GM12878 (cell line): ENCODE data around the gene PPIA. TPM values are rescaled to one million over a fixed set of nuclear protein-coding genes. Genes with fewer than 3 reads are reported as not detected.

Source experiments
- ATAC-seq: fragments of 200-7000 bp; cut with Tn5 transposase; 3 replicates; pipeline ENCODE4 v1.9.1; 2020; ENCODE audit warnings: mild to moderate bottlenecking, moderate library complexity
- BruUV-seq: library from RNA; stranded (reverse); fragments of 400-500 nt; replicated peaks from 2 replicates; lab custom pipeline; 2021; lab: Mats Ljungman, UMichigan
- CTCF ChIA-PET: fragments of 300-600 bp; sonication (Branson Sonifier 250); formaldehyde crosslinking; extraction: SDS; loops from one replicate; lab custom pipeline; 2021; ENCODE audit warnings: inconsistent platforms; lab: Yijun Ruan, JAX
- POLR2A ChIA-PET: fragments of 350-600 bp; formaldehyde crosslinking; extraction: SDS; loops from one replicate; lab custom pipeline; 2021; ENCODE audit warnings: inconsistent platforms; lab: Charles Lee
- RAD21 ChIA-PET: fragments of 300-600 bp; sonication (Branson Sonifier 250); formaldehyde crosslinking; loops from one replicate; lab custom pipeline; 2023; ENCODE audit warnings: antibody characterized with exemption; ENCODE audit not compliant: unreplicated experiment; lab: Charles Lee
- SMC1A ChIA-PET: fragments of 300-600 bp; sonication (Branson Sonifier 250); formaldehyde crosslinking; loops from one replicate; lab custom pipeline; 2023; ENCODE audit not compliant: unreplicated experiment, uncharacterized antibody; lab: Charles Lee
- DNase-seq: peaks from one replicate; pipeline ENCODE4 v3.0.0-alpha.2; 2011; ENCODE audit warnings: low read depth, low spot score
- FAIRE-seq: peaks from 3 replicates; lab custom pipeline; 2011; peaks lifted over from hg19 to GRCh38; lab: Jason Lieb, UNC
- H2AFZ ChIP-seq: 2 replicates; pipeline ENCODE4 v1.6.0; 2011; ENCODE audit warnings: low read depth, low read length, control low read depth; ENCODE audit not compliant: control insufficient read depth
- H3K27ac ChIP-seq: 2 replicates; pipeline ENCODE4 v1.5.1; 2011; ENCODE audit warnings: control low read depth; ENCODE audit not compliant: control insufficient read depth, insufficient read depth
- H3K27me3 ChIP-seq, 2 experiments: replicated peaks in 1 of 2; 2 replicates each; pipeline versions ENCODE4 v1.6.0 to v1.6.1; 2011; ENCODE audit warnings: low read length in 1 of 2; ENCODE audit not compliant: control insufficient read depth in 2 of 2, insufficient read depth in 2 of 2
- H3K36me3 ChIP-seq, 2 experiments: 2 replicates each; pipeline ENCODE4 v1.5.1; 2011; ENCODE audit warnings: low read length in 1 of 2; ENCODE audit not compliant: control insufficient read depth in 2 of 2, insufficient read depth in 2 of 2
- H3K4me1 ChIP-seq: 2 replicates; pipeline ENCODE4 v1.6.1; 2011; ENCODE audit warnings: mild to moderate bottlenecking, low read length, moderate library complexity, mixed read lengths; ENCODE audit not compliant: control insufficient read depth, insufficient read depth
- H3K4me2 ChIP-seq: 2 replicates; pipeline ENCODE4 v1.6.0; 2011; ENCODE audit warnings: control low read depth; ENCODE audit not compliant: control insufficient read depth, insufficient read depth
- H3K4me3 ChIP-seq: fragments of 200-600 bp; sonication (generic); 2 replicates; pipeline ENCODE4 v1.5.1; 2016
- H3K79me2 ChIP-seq: 2 replicates; pipeline ENCODE4 v1.6.0; 2011; ENCODE audit warnings: low read length; ENCODE audit not compliant: control insufficient read depth, insufficient read depth
- H3K9ac ChIP-seq: 2 replicates; pipeline ENCODE4 v1.8.0; 2011; ENCODE audit warnings: low read length, control low read depth, mixed read lengths; ENCODE audit not compliant: control insufficient read depth, insufficient read depth
- H3K9me3 ChIP-seq: replicated peaks from 3 replicates; pipeline ENCODE4 v1.5.1; 2011; ENCODE audit warnings: mild to moderate bottlenecking, low read length; ENCODE audit not compliant: control insufficient read depth, insufficient read depth
- H4K20me1 ChIP-seq: 2 replicates; pipeline ENCODE4 v1.6.0; 2011; ENCODE audit not compliant: control insufficient read depth, insufficient read depth
- ESRRA ChIP-seq: IDR thresholded peaks from 2 replicates; pipeline ENCODE4 v1.6.1; 2012; ENCODE audit warnings: mild to moderate bottlenecking, low read length, improper control_type of control experiment
- NFYA ChIP-seq: IDR thresholded peaks from 2 replicates; pipeline ENCODE4 v1.6.1; 2011; ENCODE audit warnings: low read depth, mild to moderate bottlenecking, low read length, improper control_type of control experiment, borderline replicate concordance
- POLR2A ChIP-seq: IDR thresholded peaks from 2 replicates; pipeline ENCODE4 v1.6.1; 2011; ENCODE audit warnings: low read depth, mild to moderate bottlenecking, low read length
- RAD51 ChIP-seq: fragments of 450-650 bp; IDR thresholded peaks from 2 replicates; pipeline ENCODE4 v1.6.1; 2016; ENCODE audit warnings: moderate library complexity, mild to moderate bottlenecking, inconsistent platforms
- SIX5 ChIP-seq: IDR thresholded peaks from 2 replicates; pipeline ENCODE4 v1.6.1; 2011; ENCODE audit warnings: mild to moderate bottlenecking, low read depth, low read length, moderate library complexity; ENCODE audit not compliant: severe bottlenecking
- SMAD5 ChIP-seq: IDR thresholded peaks from 2 replicates; pipeline ENCODE4 v1.6.1; 2016; ENCODE audit warnings: antibody characterized with exemption, low read depth
- ZBED1 ChIP-seq: IDR thresholded peaks from 2 replicates; pipeline ENCODE4 v1.6.1; 2016; ENCODE audit warnings: borderline replicate concordance
- ZNF384 ChIP-seq: IDR thresholded peaks from 2 replicates; pipeline ENCODE4 v1.6.1; 2012; ENCODE audit warnings: low read depth, mild to moderate bottlenecking, low read length, improper control_type of control experiment, borderline replicate concordance
- WGBS: methylation state at CpG from one replicate; pipeline ENCODE4 v1.1.6; 2016; ENCODE audit warnings: low lambda C conversion rate; ENCODE audit not compliant: insufficient replicate concordance, insufficient coverage; ENCODE audit errors: missing lambda C conversion rate; 5-methylcytosine and 5-hydroxymethylcytosine counted together
- in situ Hi-C: fragments of 300-500 bp; cut with MboI; formaldehyde crosslinking; loops from 9 replicates; pipeline ENCODE4 v1.14.3; 2018; ENCODE audit warnings: mixed read lengths
- intact Hi-C: fragments of 100-400 bp; cut with micrococcal nuclease; formaldehyde crosslinking; loops from one replicate; pipeline ENCODE4 v1.14.2; 2022; ENCODE audit not compliant: unreplicated experiment
- polyA plus RNA-seq, 11 experiments: library from polyadenylated mRNA; depleted of rRNA in 4 of 11; unstranded in 6 of 11; stranded (reverse) in 5 of 11; fragments of >200 nt; fragmentation: Nextera tagmentation in 4 of 11; fragmentation: Illumina TruSeq in 1 of 11; extraction: Ambion mirVana in 4 of 11; extraction: Trizol in 1 of 11; gene quantifications; 1 replicate in 1 of 11; 2 replicates in 10 of 11; pipeline versions ENCODE4 v1.2.1 to v1.2.3, GENCODE V29; 2011 to 2016; ENCODE audit warnings: inconsistent platforms in 2 of 11, missing spikeins in 2 of 11, low read depth in 1 of 11
- total RNA-seq, 4 experiments: library from RNA; depleted of rRNA in 3 of 4; stranded (reverse); fragments of >200 nt in 3 of 4; fragmentation: Illumina TruSeq in 1 of 4; extraction: Trizol in 1 of 4; gene quantifications; 2 replicates each; pipeline versions ENCODE4 v1.2.1 to v1.2.3, GENCODE V29; 2013 to 2021

PPIA gene
- total and polyA plus RNA-seq, 10 of the 15 experiments (the other 5 are each of a cell fraction or from before 2014, with no cell fraction given), result 2,712 to 7,982 (median 5,027) TPM

DNA sequence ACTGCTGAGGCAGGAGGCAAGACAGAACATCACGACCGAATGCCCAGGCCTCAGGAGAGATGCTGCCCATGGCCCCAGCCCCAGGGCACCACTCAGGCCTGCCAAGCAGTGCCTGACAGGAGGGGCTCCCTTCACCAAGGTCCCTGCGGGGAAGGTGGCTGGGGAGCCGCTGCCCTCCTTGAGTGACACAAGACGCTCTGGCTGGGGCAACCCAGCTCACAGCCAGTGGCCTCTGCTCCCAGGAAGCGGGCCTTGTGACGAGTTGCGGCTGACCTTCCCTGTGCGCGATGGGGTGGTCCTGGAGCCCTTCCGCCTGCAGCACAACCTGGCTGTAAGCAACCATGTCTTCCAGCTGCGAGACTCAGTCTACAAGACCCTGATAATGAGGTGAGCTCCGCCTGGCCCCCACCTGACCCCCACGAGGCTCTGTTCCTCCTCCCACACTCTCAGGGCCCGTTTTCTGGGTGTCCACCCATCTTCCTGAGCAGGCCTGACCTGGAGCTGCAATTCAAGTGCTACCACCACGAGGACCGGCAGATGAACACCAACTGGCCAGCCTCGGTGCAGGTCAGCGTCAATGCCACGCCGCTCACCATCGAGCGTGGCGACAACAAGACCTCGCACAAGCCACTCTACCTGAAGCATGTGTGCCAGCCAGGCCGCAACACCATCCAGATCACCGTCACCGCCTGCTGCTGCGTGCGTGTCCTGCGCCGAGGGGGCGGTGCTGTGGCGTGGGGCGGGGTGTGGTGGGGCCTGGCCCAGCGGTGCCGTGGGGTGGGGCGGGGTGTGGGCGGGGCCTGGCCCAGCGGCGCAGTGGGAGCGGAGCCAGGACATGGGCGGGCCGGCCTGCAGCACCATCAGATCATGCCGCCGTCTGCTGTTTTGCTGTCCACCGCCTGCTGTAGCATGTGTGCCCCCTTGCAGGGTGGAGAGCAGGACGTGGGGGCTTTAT is 35.0 kb upstream of the PPIA start:
- CTCF ChIA-PET, result no interaction called here
- intact Hi-C loops, result no loop called here

DNA sequence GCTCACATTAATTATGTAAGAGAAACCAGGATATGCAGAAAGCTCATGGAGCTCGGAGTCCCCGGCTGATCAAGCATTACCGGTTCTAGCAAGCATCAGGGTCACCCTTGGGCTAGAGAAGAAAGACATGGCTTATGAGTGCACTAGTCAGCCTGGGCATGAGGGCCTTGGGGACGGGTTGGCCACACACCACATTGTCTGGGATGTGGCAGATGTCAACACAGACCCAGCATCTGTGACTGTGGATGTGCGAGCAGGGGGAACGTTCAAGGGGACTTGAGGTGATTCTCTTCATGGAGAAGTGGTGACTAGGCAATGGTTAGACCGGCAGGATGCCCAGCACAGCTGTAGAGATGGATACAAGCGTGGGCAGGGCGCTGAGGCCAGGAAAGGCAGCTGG is 34.2 kb upstream of the PPIA start:
- no peak for TF ChIP-seq RAD51
- TF ChIP-seq ESRRA, result no peak
- TF ChIP-seq SMAD5, result no peak
- no peak for TF ChIP-seq ZBED1
- FAIRE-seq, result no peak
- ChIA-PET SMC1A (no interaction called here), RAD21 (interaction anchor here (1.2 kb wide), 1 partner anchor 179 kb away, joined by 3 read pairs; no protein-coding TSS in a partner anchor), POLR2A (no interaction called here), CTCF (no interaction called here)
- no peak for DNase-seq
- no peak overlapping the region for H3K4me2 ChIP-seq
- H3K27me3 ChIP-seq, result no peaks in the 10 kb centered on the region
- no peaks in the 10 kb centered on the region for H3K79me2 ChIP-seq
- in situ Hi-C loops (no loop called here), intact Hi-C loops (no loop called here)
- peaks cover 3% of the 10 kb centered on the region for H3K4me1 ChIP-seq
- BruUV-seq, result no TSS peak
- H4K20me1 ChIP-seq, result no peaks in the 10 kb centered on the region
- H2AFZ ChIP-seq, result no peak overlapping the region
- 77% methylated on average over 9 of the region's 9 CpGs for WGBS
- peaks cover 22 to 55% of the 10 kb centered on the region in 2 experiments for H3K36me3 ChIP-seq
- H3K9me3 ChIP-seq, result no peaks in the 10 kb centered on the region
- ATAC-seq, result no peak
- no peak overlapping the region for H3K27ac ChIP-seq
- no peak overlapping the region for H3K4me3 ChIP-seq
- no peak overlapping the region for H3K9ac ChIP-seq

More for the DNA sequence above, 35.0 kb upstream of the PPIA start:
- DNase-seq (no peak), ATAC-seq (no peak), FAIRE-seq (no peak)
- POLR2A ChIA-PET, result interaction anchor here (0.6 kb wide), 1 partner anchor 12 kb away, joined by 5 read pairs; no protein-coding TSS in a partner anchor
- in situ Hi-C loops, result no loop called here
- RAD21 ChIA-PET, result interaction anchor here (1.2 kb wide), 1 partner anchor 178 kb away, joined by 3 read pairs; no protein-coding TSS in a partner anchor
- BruUV-seq, result no TSS peak
- SMC1A ChIA-PET, result interaction anchor here (1.0 kb wide), 1 partner anchor 37 kb away, joined by 3 read pairs; no protein-coding TSS in a partner anchor
- Histone ChIP-seq H3K36me3 (peaks cover 20 to 55% of the 10 kb centered on the region in 2 experiments), H3K9me3 (no peaks in the 10 kb centered on the region), H3K4me3 (no peak overlapping the region), H3K9ac (no peak overlapping the region), H3K4me1 (no peaks in the 10 kb centered on the region), H2AFZ (no peak overlapping the region), H4K20me1 (no peaks in the 10 kb centered on the region), H3K4me2 (no peak overlapping the region), H3K27me3 (no peaks in the 10 kb centered on the region), H3K27ac (no peak overlapping the region), H3K79me2 (peaks cover under 1% of the 10 kb centered on the region; the same call in 1 of the 2 replicates)
- WGBS, result 95% methylated on average over 40 of the region's 48 CpGs
- TF ChIP-seq SIX5, result no peak
- TF ChIP-seq NFYA, result no peak
- peak; percentile 34; the same call in 1 of the 2 replicates for TF ChIP-seq POLR2A
- TF ChIP-seq ZNF384, result no peak
